ENCODE measurements around the gene GRB7. TPM values are rescaled to one million over a fixed set of nuclear protein-coding genes. Genes with fewer than 3 reads are reported as not detected.

GRB7 gene
- total and polyA plus RNA-seq, 2 of the 4 experiments (the other 2 are of a cell fraction) = 0.18 to 0.36 TPM

GRCh38 chr17:39750131-39751015 is 12.6 kb downstream of the GRB7 start:
- CTCF ChIA-PET = no interaction called here
- no peak overlapping the region for H2BK15ac ChIP-seq (ENCODE audit: low read depth, low read length)
- BruUV-seq (replicated peaks) = no TSS peak
- no peaks in the 10 kb centered on the region; the same call in 1 of the 2 replicates for H3K9me1 ChIP-seq (ENCODE audit: insufficient read depth, low read length)
- WGBS, 2 experiments (ENCODE audit: extremely low coverage in 2 of 2, insufficient read length in 1 of 2) = 75% methylated on average over 4 of the region's 9 CpGs; no CpG with 5 or more reads in 1 of the 2 experiments
- peak overlapping the region; percentile 65 for H2AK9ac ChIP-seq (replicated peaks; ENCODE audit: low read depth, low read length, poor library complexity)
- intact Hi-C loops (cut with micrococcal nuclease) = no loop called here
- H3K4me1 ChIP-seq (ENCODE audit: control insufficient read depth, insufficient read depth, low read length) = peaks cover 7% of the 10 kb centered on the region
- H4K20me1 ChIP-seq (ENCODE audit: insufficient read depth, low read length) = no peaks in the 10 kb centered on the region
- no peak overlapping the region for H3K18ac ChIP-seq (ENCODE audit: low read depth, low read length)
- H3K56ac ChIP-seq (ENCODE audit: extremely low read depth, insufficient read depth, low read length) = no peak overlapping the region
- no peak overlapping the region for H3K23ac ChIP-seq (ENCODE audit: low read depth, low read length)
- H3K79me1 ChIP-seq (ENCODE audit: low read depth in 1 of 2, low read length in 2 of 2) = no peaks in the 10 kb centered on the region; a peak in 1 of 4 replicates
- H3K36me3 ChIP-seq (ENCODE audit: control insufficient read depth, insufficient read depth, low read length) = no peaks in the 10 kb centered on the region
- no peak overlapping the region for H3K4ac ChIP-seq (ENCODE audit: low read depth, low read length)
- no peak overlapping the region for H2BK5ac ChIP-seq (ENCODE audit: low read depth, low read length, poor library complexity, severe bottlenecking)
- H3K14ac ChIP-seq (replicated peaks; ENCODE audit: low read depth, low read length) = no peak overlapping the region
- H3K27ac ChIP-seq (ENCODE audit: insufficient read depth, low read length) = no peak overlapping the region
- no peak overlapping the region for H4K8ac ChIP-seq (ENCODE audit: low read depth in 2 of 2, low read length in 2 of 2)
- H4K5ac ChIP-seq (ENCODE audit: low read depth, low read length) = no peak overlapping the region
- POLR2A ChIA-PET (ENCODE audit: unreplicated experiment) = no interaction called here
- in situ Hi-C loops (cut with MboI; ENCODE audit: low sequenced_read_pairs) = no loop called here
- peaks cover 13% of the 10 kb centered on the region for H3K27me3 ChIP-seq (ENCODE audit: control insufficient read depth, insufficient read depth, low read length)
- no peak overlapping the region for H4K91ac ChIP-seq (ENCODE audit: insufficient read depth, low read depth, low read length)
- no peaks in the 10 kb centered on the region for H3K9me3 ChIP-seq (ENCODE audit: control insufficient read depth, insufficient read depth, low read length)
- H2AFZ ChIP-seq (replicated peaks; ENCODE audit: low read length, poor library complexity) = no peak overlapping the region
- no peak for ATAC-seq (ENCODE audit: low read depth)
- H2BK20ac ChIP-seq (ENCODE audit: low read depth, low read length) = no peak overlapping the region
- dilution Hi-C loops (cut with HindIII; ENCODE audit: low sequenced_read_pairs, unreplicated experiment) = no loop called here
- no peak overlapping the region for H3K9ac ChIP-seq (ENCODE audit: low read depth, low read length)
- H2AK5ac ChIP-seq (ENCODE audit: low read depth, low read length) = no peak overlapping the region
- no peak overlapping the region for H3K4me3 ChIP-seq (ENCODE audit: insufficient read depth, low read depth, low read length)
- H3K4me2 ChIP-seq (ENCODE audit: low read depth, low read length) = no peak overlapping the region
- no peak for DNase-seq
- no peak overlapping the region for H2BK120ac ChIP-seq (ENCODE audit: low read depth, low read length)
- no peak for TF ChIP-seq MAFK (IDR thresholded peaks at IDR 0.05; ENCODE audit: low read depth, low read length)
- no peak for TF ChIP-seq CTCF (conservative IDR thresholded peaks at IDR 0.05; ENCODE audit: low read depth, low read length)
- no peak for TF ChIP-seq MAZ (IDR thresholded peaks at IDR 0.05; ENCODE audit: borderline replicate concordance, low read depth, low read length)
- no peak for TF ChIP-seq RFX5 (IDR thresholded peaks at IDR 0.05; ENCODE audit: low read depth, low read length)
- TF ChIP-seq RAD21 (IDR thresholded peaks at IDR 0.05; ENCODE audit: low read length) = no peak
- TF ChIP-seq CEBPB (IDR thresholded peaks at IDR 0.05; ENCODE audit: low read depth, low read length) = no peak
- no peak for TF ChIP-seq ELK1 (IDR thresholded peaks at IDR 0.05; ENCODE audit: borderline replicate concordance, low read depth, low read length)
- TF ChIP-seq BHLHE40 (IDR thresholded peaks at IDR 0.05; ENCODE audit: low read depth, low read length) = no peak
- TF ChIP-seq RCOR1 (IDR thresholded peaks at IDR 0.05; ENCODE audit: insufficient replicate concordance, low read length) = no peak
- no peak for TF ChIP-seq NFE2L2 (IDR thresholded peaks at IDR 0.05; ENCODE audit: low read depth, low read length)
- TF ChIP-seq POLR2A (IDR thresholded peaks at IDR 0.05; ENCODE audit: low read depth, low read length) = no peak
- no peak for TF ChIP-seq FOS (IDR thresholded peaks at IDR 0.05; ENCODE audit: low read depth, low read length)
- no peak for TF ChIP-seq CHD1 (IDR thresholded peaks at IDR 0.05; ENCODE audit: low read depth, low read length)
- no peak for TF ChIP-seq SMC3 (IDR thresholded peaks at IDR 0.05; ENCODE audit: low read depth, low read length)
- no peak for TF ChIP-seq USF2 (IDR thresholded peaks at IDR 0.05; ENCODE audit: low read depth, low read length)

All from IMR-90 (cell line).